GM18861 (cell line): Measurements from ENCODE around the gene MORC3.
A peak's percentile ranks its signal among the peaks of the same experiment; 100 is the strongest.
"Not testable (repeated sequence)": the region's sequence is repeated elsewhere in the genome, so short reads cannot be mapped to it uniquely, and the experiment has no call there.

ENCODE experiments used
- ATAC-seq: cut with Tn5 transposase; IDR thresholded peaks from one replicate; pipeline ENCODE4 v1.9.1; 2021; ENCODE audit not compliant: unreplicated experiment

The MORC3 gene

GRCh38 chr21:36381841-36382589 is 62.0 kb downstream of the MORC3 start:
- ATAC-seq = no peak

GRCh38 chr21:36382722-36383121 is 62.7 kb downstream of the MORC3 start:
- ATAC-seq = not testable (repeated sequence)

- ATAC-seq = no peak
These were observed 64.9 kb downstream of the MORC3 start for GRCh38 chr21:36384885-36385232.

- peak; percentile 86 for ATAC-seq
These were observed 65.4 kb downstream of the MORC3 start, which contains the start of gene CHAF1B for GRCh38 chr21:36385233-36386030. Gene CHAF1B, plus strand, starts transcription at chr21:36385392. Its CDS starts 745 bp downstream, at chr21:36386137.

GRCh38 chr21:36386031-36386642 is 66.1 kb downstream of the MORC3 start:
- no peak for ATAC-seq

GRCh38 chr21:36388096-36388495 is 68.1 kb downstream of the MORC3 start:
- no peak for ATAC-seq

- no peak for ATAC-seq
These were observed 68.8 kb downstream of the MORC3 start for GRCh38 chr21:36388835-36389234.

GRCh38 chr21:36391649-36392048 is 71.7 kb downstream of the MORC3 start:
- ATAC-seq = not testable (repeated sequence)

- ATAC-seq = no peak
These were observed 75.5 kb downstream of the MORC3 start for GRCh38 chr21:36395353-36396111.

GRCh38 chr21:36396325-36396724 is 76.3 kb downstream of the MORC3 start:
- ATAC-seq = no peak

GRCh38 chr21:36396971-36397370 is 77.0 kb downstream of the MORC3 start:
- no peak for ATAC-seq

- no peak for ATAC-seq
These were observed 77.6 kb downstream of the MORC3 start for GRCh38 chr21:36397606-36398005.

GRCh38 chr21:36399736-36400135 is 79.7 kb downstream of the MORC3 start:
- not testable (repeated sequence) for ATAC-seq

GRCh38 chr21:36400719-36401118 is 80.7 kb downstream of the MORC3 start:
- ATAC-seq = no peak

- ATAC-seq = no peak
These were observed 82.3 kb downstream of the MORC3 start for GRCh38 chr21:36402339-36402738.

- no peak for ATAC-seq
These were observed 83.7 kb downstream of the MORC3 start for GRCh38 chr21:36403713-36404112.

- no peak for ATAC-seq
These were observed 88.6 kb downstream of the MORC3 start for GRCh38 chr21:36408568-36408967.

GRCh38 chr21:36411301-36411700 is 91.3 kb downstream of the MORC3 start:
- no peak for ATAC-seq

GRCh38 chr21:36412916-36413315 is 92.9 kb downstream of the MORC3 start:
- no peak for ATAC-seq

GRCh38 chr21:36415375-36415774 is 95.4 kb downstream of the MORC3 start:
- ATAC-seq = no peak

- ATAC-seq = no peak
These were observed 99.2 kb downstream of the MORC3 start for GRCh38 chr21:36419241-36419640.
